Activated T-cell treated with anti-CD3 and anti-CD28 coated beads, Interleukin-2, amount 50 U/mL, for 4 hours (primary cell): ENCODE measurements around the gene NGF. TPM values are rescaled to one million over a fixed set of nuclear protein-coding genes. Genes with fewer than 3 reads are reported as not detected.
"Not testable (repeated sequence)": the region's sequence is repeated elsewhere in the genome, so short reads cannot be mapped to it uniquely, and the experiment has no call there.

ENCODE experiments used
- ATAC-seq, 2 donors: fragments of 200-7000 bp; cut with Tn5 transposase; one replicate each; pipeline ENCODE4 v1.10.0; 2021
- DNase-seq: peaks from one replicate; pipeline ENCODE4 v3.0.0-alpha.2; 2020
- H3K27me3 Mint-ChIP-seq: one replicate; pipeline ENCODE4 v1.8.0; 2021; ENCODE audit warnings: low read depth, mixed read lengths
- H3K36me3 Mint-ChIP-seq: one replicate; pipeline ENCODE4 v1.8.0; 2022; ENCODE audit warnings: mixed read lengths; ENCODE audit not compliant: insufficient read depth
- H3K4me1 Mint-ChIP-seq: one replicate; pipeline ENCODE4 v1.8.0; 2021; ENCODE audit warnings: low read depth, mixed read lengths
- H3K4me3 Mint-ChIP-seq: one replicate; pipeline ENCODE4 v1.8.0; 2021; ENCODE audit warnings: mild to moderate bottlenecking, moderate library complexity, mixed read lengths
- H3K9me3 Mint-ChIP-seq: one replicate; pipeline ENCODE4 v1.8.0; 2021; ENCODE audit warnings: mixed read lengths
- total RNA-seq, 3 donors: library from RNA; stranded (reverse); gene quantifications; one replicate each; pipeline ENCODE4 v1.2.1, GENCODE V29; 2021

NGF gene
- total RNA-seq, 3 donors from 2014 or later = not detected

GRCh38 chr1:115309504-115309903 lies 28.5 kb downstream of the NGF start:
- not testable (repeated sequence) for H3K9me3 Mint-ChIP-seq, H3K27me3 Mint-ChIP-seq, H3K36me3 Mint-ChIP-seq, H3K4me3 Mint-ChIP-seq, ATAC-seq, DNase-seq, H3K4me1 Mint-ChIP-seq

GRCh38 chr1:115308969-115309368 lies 29.1 kb downstream of the NGF start:
- Mint-ChIP-seq H3K4me1 (no peaks in the 10 kb centered on the region), H3K4me3 (no peak overlapping the region), H3K36me3 (no peaks in the 10 kb centered on the region), H3K9me3 (no peaks in the 10 kb centered on the region), H3K27me3 (peaks cover 3% of the 10 kb centered on the region)
- no peak for DNase-seq
- ATAC-seq = no peak

GRCh38 chr1:115307661-115308060 lies 30.4 kb downstream of the NGF start:
- no peaks in the 10 kb centered on the region for H3K9me3 Mint-ChIP-seq
- peaks cover 3% of the 10 kb centered on the region for H3K27me3 Mint-ChIP-seq
- ATAC-seq (no peak), DNase-seq (no peak)
- H3K4me3 Mint-ChIP-seq = no peak overlapping the region
- no peaks in the 10 kb centered on the region for H3K36me3 Mint-ChIP-seq
- no peaks in the 10 kb centered on the region for H3K4me1 Mint-ChIP-seq

- no peak overlapping the region for H3K4me3 Mint-ChIP-seq
Observed at GRCh38 chr1:115306146-115306545, 31.9 kb downstream of the NGF start.

GRCh38 chr1:115303364-115303763 lies 34.7 kb downstream of the NGF start:
- H3K27me3 Mint-ChIP-seq = peaks cover 3% of the 10 kb centered on the region
- no peak for ATAC-seq
- no peak for DNase-seq
- H3K36me3 Mint-ChIP-seq = no peaks in the 10 kb centered on the region
- H3K4me1 Mint-ChIP-seq = no peaks in the 10 kb centered on the region
- no peaks in the 10 kb centered on the region for H3K9me3 Mint-ChIP-seq
- H3K4me3 Mint-ChIP-seq = no peak overlapping the region

More at GRCh38 chr1:115306146-115306545, 31.9 kb downstream of the NGF start:
- Mint-ChIP-seq H3K9me3 (no peaks in the 10 kb centered on the region), H3K36me3 (no peaks in the 10 kb centered on the region), H3K27me3 (peaks cover 3% of the 10 kb centered on the region), H3K4me1 (no peaks in the 10 kb centered on the region)
- DNase-seq (no peak), ATAC-seq (no peak)

GRCh38 chr1:115302390-115302961 lies 35.6 kb downstream of the NGF start:
- no peak for ATAC-seq
- no peak overlapping the region for H3K4me3 Mint-ChIP-seq

GRCh38 chr1:115301438-115302020 lies 36.5 kb downstream of the NGF start:
- H3K4me1 Mint-ChIP-seq = no peaks in the 10 kb centered on the region
- H3K9me3 Mint-ChIP-seq = no peaks in the 10 kb centered on the region
- no peaks in the 10 kb centered on the region for H3K36me3 Mint-ChIP-seq
- peaks cover 6% of the 10 kb centered on the region for H3K27me3 Mint-ChIP-seq
- DNase-seq (no peak), ATAC-seq (no peak)
- H3K4me3 Mint-ChIP-seq = no peak overlapping the region

More at GRCh38 chr1:115302390-115302961, 35.6 kb downstream of the NGF start:
- Mint-ChIP-seq H3K9me3 (no peaks in the 10 kb centered on the region), H3K4me1 (no peaks in the 10 kb centered on the region), H3K36me3 (no peaks in the 10 kb centered on the region), H3K27me3 (peaks cover 6% of the 10 kb centered on the region)
- no peak for DNase-seq

GRCh38 chr1:115300087-115300876 lies 37.8 kb downstream of the NGF start:
- H3K9me3 Mint-ChIP-seq = no peaks in the 10 kb centered on the region
- no peak for DNase-seq
- no peak for ATAC-seq

GRCh38 chr1:115299266-115299665 lies 38.8 kb downstream of the NGF start:
- H3K4me3 Mint-ChIP-seq = no peak overlapping the region
- ATAC-seq (no peak), DNase-seq (no peak)

More at GRCh38 chr1:115300087-115300876, 37.8 kb downstream of the NGF start:
- Mint-ChIP-seq H3K27me3 (peaks cover 10% of the 10 kb centered on the region), H3K4me1 (no peaks in the 10 kb centered on the region), H3K4me3 (no peak overlapping the region), H3K36me3 (no peaks in the 10 kb centered on the region)

GRCh38 chr1:115296981-115297380 lies 41.1 kb downstream of the NGF start:
- DNase-seq (no peak), ATAC-seq (no peak)
- no peaks in the 10 kb centered on the region for H3K4me1 Mint-ChIP-seq
- H3K27me3 Mint-ChIP-seq = peaks cover 16% of the 10 kb centered on the region
- no peaks in the 10 kb centered on the region for H3K36me3 Mint-ChIP-seq
- H3K9me3 Mint-ChIP-seq = no peaks in the 10 kb centered on the region
- no peak overlapping the region for H3K4me3 Mint-ChIP-seq

More at GRCh38 chr1:115299266-115299665, 38.8 kb downstream of the NGF start:
- Mint-ChIP-seq H3K36me3 (no peaks in the 10 kb centered on the region), H3K27me3 (peaks cover 11% of the 10 kb centered on the region), H3K4me1 (no peaks in the 10 kb centered on the region), H3K9me3 (no peaks in the 10 kb centered on the region)

GRCh38 chr1:115295904-115296696 lies 41.9 kb downstream of the NGF start:
- DNase-seq (no peak), ATAC-seq (no peak)
- H3K36me3 Mint-ChIP-seq = no peaks in the 10 kb centered on the region
- H3K27me3 Mint-ChIP-seq = peaks cover 18% of the 10 kb centered on the region
- H3K4me3 Mint-ChIP-seq = no peak overlapping the region
- H3K4me1 Mint-ChIP-seq = no peaks in the 10 kb centered on the region
- no peaks in the 10 kb centered on the region for H3K9me3 Mint-ChIP-seq

GRCh38 chr1:115293899-115294298 lies 44.1 kb downstream of the NGF start:
- no peak for DNase-seq
- no peak overlapping the region for H3K4me3 Mint-ChIP-seq
- no peak for ATAC-seq
- no peaks in the 10 kb centered on the region for H3K4me1 Mint-ChIP-seq
- no peaks in the 10 kb centered on the region for H3K9me3 Mint-ChIP-seq
- H3K36me3 Mint-ChIP-seq = no peaks in the 10 kb centered on the region
- peaks cover 20% of the 10 kb centered on the region for H3K27me3 Mint-ChIP-seq

GRCh38 chr1:115293006-115293405 lies 45.0 kb downstream of the NGF start:
- Mint-ChIP-seq H3K4me1 (no peaks in the 10 kb centered on the region), H3K36me3 (no peaks in the 10 kb centered on the region), H3K9me3 (no peaks in the 10 kb centered on the region), H3K27me3 (peaks cover 18% of the 10 kb centered on the region), H3K4me3 (no peak overlapping the region)
- DNase-seq = no peak
- ATAC-seq = no peak

GRCh38 chr1:115291741-115292140 lies 46.3 kb downstream of the NGF start:
- Mint-ChIP-seq H3K27me3 (peaks cover 17% of the 10 kb centered on the region), H3K9me3 (no peaks in the 10 kb centered on the region)

More at GRCh38 chr1:115291741-115292140, 46.3 kb downstream of the NGF start:
- no peaks in the 10 kb centered on the region for H3K36me3 Mint-ChIP-seq
- no peak overlapping the region for H3K4me3 Mint-ChIP-seq
- ATAC-seq (no peak), DNase-seq (no peak)
- no peaks in the 10 kb centered on the region for H3K4me1 Mint-ChIP-seq
